Type B pancreatic cell (in vitro differentiated cells): ENCODE measurements around the gene RFX1. TPM values are rescaled to one million over a fixed set of nuclear protein-coding genes. Genes with fewer than 3 reads are reported as not detected.

ENCODE experiments used
- DNase-seq: peaks from one replicate; pipeline ENCODE4 v3.0.0; 2021; ENCODE audit warnings: mixed read lengths; ENCODE audit not compliant: unreplicated experiment; ENCODE audit errors: extremely low spot score
- H3K27ac Mint-ChIP-seq: 2 replicates; pipeline ENCODE4 v1.8.0; 2021; ENCODE audit warnings: mild to moderate bottlenecking, mixed read lengths
- H3K27me3 Mint-ChIP-seq: 2 replicates; pipeline ENCODE4 v1.8.0; 2021; ENCODE audit warnings: mixed read lengths
- H3K36me3 Mint-ChIP-seq: 2 replicates; pipeline ENCODE4 v1.8.0; 2021; ENCODE audit warnings: mixed read lengths
- H3K4me1 Mint-ChIP-seq: one replicate; pipeline ENCODE4 v1.8.0; 2021; ENCODE audit warnings: mixed read lengths; ENCODE audit not compliant: unreplicated experiment
- H3K4me3 Mint-ChIP-seq: 2 replicates; pipeline ENCODE4 v1.8.0; 2021; ENCODE audit warnings: mild to moderate bottlenecking, mixed read lengths
- H3K9me3 Mint-ChIP-seq: 2 replicates; pipeline ENCODE4 v1.8.0; 2021; ENCODE audit warnings: mixed read lengths
- total RNA-seq: library from RNA; stranded (reverse); gene quantifications from 2 replicates; pipeline ENCODE4 v1.2.1, GENCODE V29; 2021; ENCODE audit warnings: low replicate concordance
- TF ChIP-seq, protein P1 (sequence below): fragments of 200-600 bp; sonication (generic); conservative IDR thresholded peaks from 2 replicates; pipeline ENCODE4 v1.5.0; 2021; ENCODE audit warnings: antibody characterized with exemption, mild to moderate bottlenecking

RFX1 gene
- total RNA-seq, 1 donor from 2014 or later: 19.3 TPM

DNA sequence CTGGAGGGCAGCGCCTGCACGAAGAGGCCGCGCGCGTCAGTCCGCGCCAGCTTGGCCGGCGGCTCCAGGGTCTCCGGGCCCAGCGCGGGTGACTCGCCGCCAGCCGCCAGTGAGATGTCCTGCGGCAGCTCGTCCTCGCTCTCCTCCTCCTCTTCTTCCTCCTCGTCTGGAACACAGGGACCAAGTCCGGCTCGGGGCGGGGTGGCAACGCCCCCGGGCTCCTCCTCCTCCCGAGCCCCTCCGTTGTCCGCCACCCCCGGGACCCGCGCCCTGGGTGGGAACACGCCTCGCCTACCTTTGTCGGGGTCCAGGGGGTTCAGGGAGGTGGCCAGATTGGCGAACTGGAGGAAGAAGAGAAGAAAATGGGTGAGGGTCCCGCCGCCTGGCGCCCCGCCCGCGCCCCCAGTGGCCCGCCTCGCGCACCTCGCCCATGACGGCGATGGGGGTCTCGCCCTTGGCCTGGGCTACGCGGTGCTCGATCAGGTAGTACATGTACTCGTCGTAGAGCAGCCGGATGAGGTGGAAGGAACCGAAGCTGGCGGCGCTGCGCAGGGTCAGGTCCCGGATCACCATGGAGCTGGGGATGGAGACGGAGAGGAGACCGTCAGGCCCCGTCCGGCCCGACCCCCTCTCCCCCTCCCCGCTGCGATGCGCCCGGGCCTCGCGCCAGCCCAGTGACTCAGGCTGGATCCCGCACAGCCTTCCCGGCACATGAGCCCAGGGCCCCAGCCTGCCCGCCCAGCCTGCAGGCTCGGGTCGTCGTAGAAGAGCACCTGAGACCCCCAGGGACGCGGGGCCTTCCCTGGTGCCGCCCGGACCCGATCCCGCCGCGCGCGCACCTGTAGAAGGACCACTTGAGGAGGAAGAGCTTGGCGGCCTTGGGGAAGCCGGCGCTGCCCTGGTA lies 43.2 kb downstream of the RFX1 start:
- peaks cover 9% of the 10 kb centered on the region for H3K36me3 Mint-ChIP-seq

DNA sequence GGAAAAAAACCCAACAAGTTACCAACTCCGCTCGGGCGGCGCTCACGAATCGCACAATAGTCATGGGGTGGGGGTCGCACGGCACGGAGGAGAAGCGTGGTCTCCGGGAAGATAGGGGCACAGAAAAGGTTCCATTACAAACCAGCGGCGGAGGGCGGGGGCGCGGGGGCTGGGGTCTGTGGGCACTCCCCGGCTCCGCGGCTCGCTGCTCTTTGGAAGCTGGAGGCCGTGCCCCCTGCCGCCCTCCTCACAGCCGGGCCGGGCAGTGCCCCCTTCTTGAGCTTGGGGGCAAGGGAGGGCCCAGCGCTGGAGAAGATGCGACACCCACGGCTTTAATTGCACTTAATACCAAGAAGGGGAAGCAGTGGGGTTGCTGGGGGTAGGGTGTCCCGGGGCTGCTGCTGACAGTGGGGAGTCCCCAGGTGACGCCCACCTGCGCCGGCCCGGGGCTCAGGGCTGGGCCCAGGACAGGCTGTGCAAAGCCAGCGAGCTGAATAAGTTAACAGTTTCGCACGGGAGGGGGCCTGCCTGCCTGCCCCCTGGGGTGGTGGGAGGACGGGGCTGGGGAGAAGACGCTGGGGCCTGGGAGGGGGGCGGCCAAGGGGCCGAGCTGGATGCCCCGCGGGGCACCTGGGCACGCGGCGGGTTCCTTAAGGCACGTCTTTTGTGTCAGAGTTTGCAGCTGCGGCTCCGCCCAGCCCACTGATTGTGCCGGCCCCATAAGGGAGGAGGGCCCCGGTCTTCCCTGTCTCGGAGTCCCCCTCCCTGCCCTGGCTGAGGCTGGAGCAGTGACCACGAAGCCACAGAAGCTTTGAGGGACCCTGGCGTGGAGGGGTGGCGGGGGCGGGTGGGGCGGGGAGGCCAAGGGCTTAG lies 44.1 kb downstream of the RFX1 start:
- Mint-ChIP-seq H3K4me3 (no peak overlapping the region), H3K36me3 (peaks cover 11% of the 10 kb centered on the region), H3K27ac (peak overlapping the region; percentile 62), H3K27me3 (no peaks in the 10 kb centered on the region), H3K4me1 (no peaks in the 10 kb centered on the region), H3K9me3 (no peaks in the 10 kb centered on the region)
- DNase-seq: no peak
- TF ChIP-seq, protein P1, sequence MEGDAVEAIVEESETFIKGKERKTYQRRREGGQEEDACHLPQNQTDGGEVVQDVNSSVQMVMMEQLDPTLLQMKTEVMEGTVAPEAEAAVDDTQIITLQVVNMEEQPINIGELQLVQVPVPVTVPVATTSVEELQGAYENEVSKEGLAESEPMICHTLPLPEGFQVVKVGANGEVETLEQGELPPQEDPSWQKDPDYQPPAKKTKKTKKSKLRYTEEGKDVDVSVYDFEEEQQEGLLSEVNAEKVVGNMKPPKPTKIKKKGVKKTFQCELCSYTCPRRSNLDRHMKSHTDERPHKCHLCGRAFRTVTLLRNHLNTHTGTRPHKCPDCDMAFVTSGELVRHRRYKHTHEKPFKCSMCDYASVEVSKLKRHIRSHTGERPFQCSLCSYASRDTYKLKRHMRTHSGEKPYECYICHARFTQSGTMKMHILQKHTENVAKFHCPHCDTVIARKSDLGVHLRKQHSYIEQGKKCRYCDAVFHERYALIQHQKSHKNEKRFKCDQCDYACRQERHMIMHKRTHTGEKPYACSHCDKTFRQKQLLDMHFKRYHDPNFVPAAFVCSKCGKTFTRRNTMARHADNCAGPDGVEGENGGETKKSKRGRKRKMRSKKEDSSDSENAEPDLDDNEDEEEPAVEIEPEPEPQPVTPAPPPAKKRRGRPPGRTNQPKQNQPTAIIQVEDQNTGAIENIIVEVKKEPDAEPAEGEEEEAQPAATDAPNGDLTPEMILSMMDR: no peak

More for the DNA sequence above, 43.2 kb downstream of the RFX1 start:
- no peaks in the 10 kb centered on the region for H3K27me3 Mint-ChIP-seq
- no peak overlapping the region for H3K4me3 Mint-ChIP-seq
- no peak overlapping the region for H3K27ac Mint-ChIP-seq
- H3K9me3 Mint-ChIP-seq: no peaks in the 10 kb centered on the region
- no peak for DNase-seq
- H3K4me1 Mint-ChIP-seq: no peaks in the 10 kb centered on the region
- TF ChIP-seq, protein P1: no peak

DNA sequence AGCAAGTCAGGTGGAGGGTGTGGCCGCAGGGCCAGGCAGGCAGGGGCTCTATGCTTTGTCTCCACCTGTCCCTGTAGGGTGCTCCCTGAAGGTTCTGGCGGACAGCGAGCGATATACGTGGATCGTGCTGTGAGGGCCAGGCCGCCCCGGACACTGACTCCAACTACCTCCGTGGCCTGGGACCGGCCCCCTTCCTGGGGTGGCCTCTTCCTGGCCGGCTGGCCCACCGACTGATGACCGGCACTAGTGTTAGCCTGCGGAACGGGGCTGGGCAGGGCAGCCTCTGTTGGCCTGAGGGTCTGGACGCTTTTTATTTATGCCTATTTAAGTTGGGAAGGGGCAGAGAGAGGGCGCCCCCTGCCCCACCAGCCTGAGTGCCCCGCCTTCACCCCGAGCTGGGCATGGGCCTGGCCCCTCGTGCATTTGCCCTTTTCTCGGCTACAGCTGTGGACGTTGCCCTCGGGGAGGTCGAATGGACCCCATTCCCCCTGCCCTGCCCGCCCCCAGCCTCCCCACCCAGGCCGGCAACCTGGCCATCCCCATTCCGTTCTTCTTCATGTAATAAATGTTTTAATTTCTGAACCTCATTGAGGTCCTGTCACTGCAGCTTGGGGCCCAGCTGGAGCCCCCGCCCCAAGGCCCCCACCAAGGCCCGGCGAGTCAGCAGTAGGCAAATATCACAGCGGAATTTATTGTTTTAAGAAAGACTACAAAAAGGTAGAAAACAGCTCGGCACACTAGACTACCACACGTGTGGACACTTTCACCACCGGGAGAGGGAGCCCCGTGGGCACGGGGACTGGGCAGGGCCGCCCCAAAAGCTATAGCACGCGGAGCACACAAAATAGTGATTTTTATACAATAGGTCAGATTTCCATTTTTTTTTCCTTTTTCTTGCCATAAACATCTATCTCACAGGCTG lies 45.0 kb downstream of the RFX1 start:
- peaks cover 13% of the 10 kb centered on the region for H3K36me3 Mint-ChIP-seq
- H3K27ac Mint-ChIP-seq: peak overlapping the region; percentile 62
- H3K27me3 Mint-ChIP-seq: no peaks in the 10 kb centered on the region
- H3K9me3 Mint-ChIP-seq: no peaks in the 10 kb centered on the region
- no peaks in the 10 kb centered on the region for H3K4me1 Mint-ChIP-seq
- DNase-seq: no peak
- no peak overlapping the region for H3K4me3 Mint-ChIP-seq
- TF ChIP-seq, protein P1: no peak

DNA sequence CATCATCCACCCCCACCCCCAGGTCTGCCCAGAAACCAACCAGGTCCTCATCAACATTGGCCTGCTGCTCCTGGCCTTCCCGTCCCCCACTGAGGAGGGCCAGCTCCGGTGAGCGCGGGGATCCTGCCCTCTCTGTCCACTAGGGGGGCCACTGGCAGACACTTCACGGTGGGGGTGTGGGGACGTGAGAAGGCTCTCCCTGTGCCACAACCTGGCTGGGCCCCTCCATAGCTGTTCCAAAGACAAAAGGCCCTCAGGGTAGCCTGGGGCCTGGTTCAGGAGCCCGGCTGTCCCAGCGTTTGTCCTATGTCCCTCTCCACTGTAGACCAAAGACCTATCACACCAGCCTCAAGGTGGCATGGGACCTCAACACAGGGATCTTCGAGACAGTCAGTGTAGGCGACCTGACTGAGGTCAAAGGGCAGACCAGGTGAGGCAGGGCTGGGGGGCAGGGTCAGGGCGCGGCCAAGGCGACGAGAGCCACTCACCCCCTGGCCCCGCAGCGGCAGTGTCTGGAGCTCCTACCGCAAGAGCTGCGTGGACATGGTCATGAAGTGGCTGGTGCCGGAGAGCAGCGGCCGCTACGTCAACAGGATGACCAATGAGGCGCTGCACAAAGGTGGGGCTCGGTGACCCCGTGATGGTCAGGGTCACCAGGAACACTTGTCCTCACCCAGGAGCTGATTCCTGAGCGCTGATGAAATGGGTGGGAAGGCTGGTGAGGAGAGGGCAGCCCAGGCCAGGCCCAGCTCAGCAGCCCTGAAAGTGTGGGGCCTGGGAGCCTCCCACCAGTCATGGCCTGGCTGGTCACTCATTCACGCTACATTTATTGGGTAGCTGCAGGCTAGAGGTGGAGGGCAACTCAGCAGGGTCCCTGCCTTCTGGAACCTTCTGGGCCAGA lies 45.9 kb downstream of the RFX1 start:
- H3K36me3 Mint-ChIP-seq: peaks cover 13% of the 10 kb centered on the region
- no peak overlapping the region for H3K4me3 Mint-ChIP-seq
- no peak overlapping the region for H3K27ac Mint-ChIP-seq
- H3K27me3 Mint-ChIP-seq: no peaks in the 10 kb centered on the region
- H3K4me1 Mint-ChIP-seq: no peaks in the 10 kb centered on the region
- TF ChIP-seq, protein P1: peak; percentile 54
- DNase-seq: no peak
- no peaks in the 10 kb centered on the region for H3K9me3 Mint-ChIP-seq
